ENCODE results near the gene DNTTIP2.
A peak's percentile ranks its signal among the peaks of the same experiment; 100 is the strongest.
"Not testable (repeated sequence)": the region's sequence is repeated elsewhere in the genome, so short reads cannot be mapped to it uniquely, and the experiment has no call there.

Gene DNTTIP2, protein sequence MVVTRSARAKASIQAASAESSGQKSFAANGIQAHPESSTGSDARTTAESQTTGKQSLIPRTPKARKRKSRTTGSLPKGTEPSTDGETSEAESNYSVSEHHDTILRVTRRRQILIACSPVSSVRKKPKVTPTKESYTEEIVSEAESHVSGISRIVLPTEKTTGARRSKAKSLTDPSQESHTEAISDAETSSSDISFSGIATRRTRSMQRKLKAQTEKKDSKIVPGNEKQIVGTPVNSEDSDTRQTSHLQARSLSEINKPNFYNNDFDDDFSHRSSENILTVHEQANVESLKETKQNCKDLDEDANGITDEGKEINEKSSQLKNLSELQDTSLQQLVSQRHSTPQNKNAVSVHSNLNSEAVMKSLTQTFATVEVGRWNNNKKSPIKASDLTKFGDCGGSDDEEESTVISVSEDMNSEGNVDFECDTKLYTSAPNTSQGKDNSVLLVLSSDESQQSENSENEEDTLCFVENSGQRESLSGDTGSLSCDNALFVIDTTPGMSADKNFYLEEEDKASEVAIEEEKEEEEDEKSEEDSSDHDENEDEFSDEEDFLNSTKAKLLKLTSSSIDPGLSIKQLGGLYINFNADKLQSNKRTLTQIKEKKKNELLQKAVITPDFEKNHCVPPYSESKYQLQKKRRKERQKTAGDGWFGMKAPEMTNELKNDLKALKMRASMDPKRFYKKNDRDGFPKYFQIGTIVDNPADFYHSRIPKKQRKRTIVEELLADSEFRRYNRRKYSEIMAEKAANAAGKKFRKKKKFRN

DNA sequence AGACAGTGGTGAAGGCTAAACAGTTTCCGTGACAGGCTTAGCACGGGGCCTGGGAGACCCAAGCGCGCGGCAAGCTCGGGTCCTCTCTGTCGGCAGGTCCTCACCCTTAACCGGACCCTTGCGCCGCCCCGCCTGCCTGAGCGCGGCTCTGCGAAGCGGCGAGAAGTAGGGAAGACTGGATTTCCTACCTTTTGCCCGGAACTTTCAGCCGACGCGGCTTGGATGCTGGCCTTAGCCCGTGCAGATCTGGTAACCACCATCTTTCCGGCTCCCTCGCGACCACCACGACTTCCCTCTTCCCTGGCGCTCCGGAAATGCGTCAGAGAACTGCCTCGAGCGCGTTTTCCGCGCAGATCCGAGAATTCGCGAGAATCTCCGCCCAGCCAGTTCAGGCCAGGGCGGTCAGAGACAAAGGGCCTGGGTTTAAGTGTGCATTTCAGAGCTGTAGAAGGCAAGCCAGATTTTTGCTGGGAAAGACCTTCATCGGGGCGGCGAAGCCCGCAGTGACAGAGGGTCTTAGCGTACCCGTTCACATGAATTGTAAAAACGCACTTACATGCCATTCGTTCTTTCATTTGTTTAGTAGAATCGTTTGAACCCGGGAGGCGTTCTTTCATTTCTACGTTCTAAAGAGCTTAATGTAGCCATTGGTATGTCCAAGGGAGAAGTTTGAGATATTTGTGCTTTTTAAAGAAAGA is at the start of gene DNTTIP2:
DNTTIP2 (minus strand) TSS at position 318 of the 698 bp plus-strand sequence; CDS start at position 260, 58 bp downstream.
- peak; percentile 76 for DNase-seq

DNA sequence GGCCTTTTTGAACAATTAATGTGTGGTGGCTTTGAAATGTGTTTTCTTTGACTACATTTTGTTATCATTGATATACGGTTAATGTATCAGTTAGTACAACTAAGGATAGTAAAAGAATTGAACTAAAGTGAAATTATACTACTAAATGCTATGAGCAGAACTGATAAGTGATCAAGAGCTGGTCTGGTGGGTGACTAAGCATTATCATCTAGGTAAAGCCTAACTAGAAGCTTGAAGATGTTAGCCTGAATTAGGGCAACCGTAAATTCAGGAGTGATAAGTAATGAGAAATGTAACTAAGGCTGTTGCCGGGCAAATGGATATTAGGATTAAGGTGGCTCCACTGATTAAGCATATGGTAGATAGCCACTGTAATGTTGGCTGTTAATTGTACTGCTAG is 46.2 kb upstream of the DNTTIP2 start:
- no peak for DNase-seq

DNA sequence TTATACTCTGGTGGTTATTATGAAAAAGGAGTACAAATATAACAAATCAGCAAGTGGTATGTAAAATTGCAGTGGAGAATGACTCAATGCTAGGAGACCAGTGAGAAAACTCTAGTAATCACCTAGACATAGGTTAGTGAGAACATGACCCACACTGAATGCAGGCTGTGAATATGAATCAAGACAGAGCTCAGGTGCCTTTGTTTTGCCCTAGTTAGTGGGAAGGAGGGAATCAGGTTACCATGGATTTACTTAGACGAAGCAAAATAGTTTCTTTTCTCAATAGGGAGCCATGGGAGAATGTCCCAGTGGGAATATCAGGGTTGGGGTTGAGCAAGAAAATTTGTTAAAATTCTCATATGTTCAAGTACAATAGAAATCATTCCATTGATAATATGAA is 40.8 kb upstream of the DNTTIP2 start:
- no peak for DNase-seq

DNA sequence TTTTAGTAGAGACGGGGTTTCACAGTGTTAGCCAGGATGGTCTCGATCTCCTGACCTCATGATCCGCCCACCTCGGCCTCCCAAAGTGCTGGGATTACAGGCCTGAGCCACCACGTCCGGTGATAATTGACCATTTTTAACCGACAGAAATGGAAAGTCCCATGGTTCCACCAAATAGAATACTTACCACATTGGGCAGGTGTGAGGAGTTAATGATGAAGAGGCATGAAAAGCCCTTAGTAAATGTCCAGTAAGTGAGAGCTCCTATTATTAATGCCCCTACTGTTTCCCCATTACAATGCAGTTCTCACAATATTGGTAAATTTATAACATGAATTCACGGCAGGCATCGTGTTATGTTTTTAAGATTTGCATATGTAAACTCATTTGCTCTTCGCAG is 38.3 kb upstream of the DNTTIP2 start:
- no peak for DNase-seq

DNA sequence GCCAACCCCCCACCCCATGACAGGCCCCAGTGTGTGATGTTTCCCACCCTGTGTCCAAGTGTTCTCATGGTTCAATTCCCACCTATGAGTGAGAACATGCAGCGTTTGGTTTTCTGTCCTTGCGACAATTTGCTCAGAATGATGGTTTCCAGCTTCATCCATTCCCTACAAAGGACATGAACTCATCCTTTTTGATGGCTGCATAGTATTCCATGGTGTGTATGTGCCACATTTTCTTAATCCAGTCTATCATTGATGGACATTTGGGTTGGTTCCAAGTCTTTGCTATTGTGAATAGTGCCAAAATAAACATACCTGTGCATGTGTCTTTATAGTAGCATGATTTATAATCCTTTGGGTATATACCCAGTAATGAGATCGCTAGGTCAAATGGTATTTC is 31.9 kb upstream of the DNTTIP2 start:
- DNase-seq, result not testable (repeated sequence)

DNA sequence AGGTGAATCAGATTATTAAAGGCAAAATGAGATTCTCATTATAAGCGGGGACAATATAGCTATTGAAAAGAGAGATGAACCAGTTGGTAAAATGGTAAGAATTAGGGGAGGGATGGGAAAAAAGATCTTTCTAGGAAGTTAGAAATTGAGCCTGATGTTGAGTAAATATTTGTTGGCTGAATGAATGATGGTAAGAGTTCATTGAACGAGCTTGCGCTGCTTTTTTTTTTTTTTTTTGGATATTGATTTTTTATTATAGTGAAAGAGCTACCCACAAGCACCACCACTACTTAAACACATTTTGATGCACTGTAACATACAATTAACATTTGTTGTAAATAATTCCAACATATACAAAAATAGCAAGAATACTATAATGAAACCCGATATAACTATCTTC is 31.3 kb upstream of the DNTTIP2 start:
- DNase-seq, result no peak

DNA sequence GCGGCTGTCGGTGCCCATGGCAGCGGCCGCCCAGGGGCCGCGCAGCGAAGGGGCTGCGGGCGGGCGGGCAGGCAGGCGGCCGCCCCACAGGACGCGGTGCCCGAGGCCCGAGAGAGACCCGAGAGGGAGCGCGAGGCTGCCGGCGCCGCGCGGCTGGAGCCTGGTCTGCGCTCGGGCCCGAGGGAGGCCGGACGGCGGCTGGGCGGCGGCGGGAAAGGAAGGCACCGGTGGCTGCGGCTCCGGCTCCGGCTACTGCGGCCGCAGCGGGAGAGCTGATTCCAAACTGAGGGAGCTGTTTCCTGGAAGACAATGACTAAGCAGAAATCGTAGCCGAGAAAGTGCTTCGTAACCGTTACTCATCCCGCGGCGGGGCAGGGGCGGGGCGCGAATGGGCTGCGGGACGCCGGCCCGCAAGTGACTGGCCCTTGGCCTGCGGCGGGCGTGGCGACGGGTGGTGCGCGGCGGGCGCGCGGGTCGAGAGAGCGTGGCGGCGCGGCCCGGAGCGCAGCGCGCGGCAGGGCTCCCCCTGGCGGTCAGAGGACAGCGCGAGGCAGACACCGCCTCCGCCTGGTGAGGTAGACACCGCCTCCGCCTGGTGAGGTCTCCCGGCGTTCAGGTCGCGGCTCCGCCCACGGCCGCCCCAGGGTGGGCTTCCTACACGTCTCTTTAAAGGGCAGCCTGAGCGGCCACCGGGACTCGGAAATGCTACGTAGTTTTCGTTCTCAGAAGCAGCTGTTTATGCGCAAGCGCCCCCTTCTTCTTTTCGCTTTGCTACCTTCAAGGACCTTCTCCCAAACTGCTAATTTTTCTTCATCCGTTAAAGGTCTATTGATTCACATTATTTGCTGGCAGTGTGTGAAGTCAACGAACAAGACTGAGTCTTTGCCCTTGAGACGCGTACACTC is 30.4 kb upstream of the DNTTIP2 start, which contains the start of gene GCLM:
GCLM (minus strand) TSS at position 285 of the 905 bp plus-strand sequence; CDS start at position 18, 267 bp downstream.
- peak; percentile 90 for DNase-seq

DNA sequence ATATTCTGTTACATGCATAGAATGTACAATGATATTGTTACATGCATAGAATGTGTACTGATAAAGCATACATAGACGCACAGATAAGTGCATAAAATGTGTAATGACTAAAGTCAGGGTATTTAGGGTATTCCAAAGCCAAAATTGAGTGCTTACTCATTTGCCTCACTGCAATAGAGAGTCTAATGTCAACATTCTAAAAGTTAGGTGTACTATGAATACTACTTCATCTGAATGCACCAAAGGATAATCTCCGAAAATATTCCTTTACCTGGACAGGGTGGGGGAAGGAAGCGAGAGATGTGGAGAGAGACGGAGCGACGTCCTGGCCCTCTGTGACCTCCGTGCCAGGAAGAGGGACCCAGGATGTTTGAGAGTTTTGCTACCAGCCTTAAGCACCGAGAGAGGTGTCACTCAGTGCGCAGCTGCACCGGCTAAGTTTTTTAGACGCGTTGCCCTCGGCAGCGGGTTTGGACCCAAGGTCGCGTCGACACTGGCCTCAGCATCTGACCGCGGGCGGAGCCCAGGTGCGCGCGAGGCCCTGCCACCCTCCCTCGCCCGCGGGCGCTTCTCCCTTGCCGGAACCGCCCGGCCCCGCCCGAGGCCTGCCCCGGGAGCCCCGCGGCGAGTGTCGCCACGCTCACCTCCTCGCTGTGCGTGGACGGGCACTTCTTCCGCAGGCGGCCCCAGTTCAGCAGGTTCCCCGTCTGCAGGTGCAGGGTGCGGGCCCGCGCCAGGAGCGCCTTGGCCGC is 29.6 kb upstream of the DNTTIP2 start:
- DNase-seq, result no peak

DNA sequence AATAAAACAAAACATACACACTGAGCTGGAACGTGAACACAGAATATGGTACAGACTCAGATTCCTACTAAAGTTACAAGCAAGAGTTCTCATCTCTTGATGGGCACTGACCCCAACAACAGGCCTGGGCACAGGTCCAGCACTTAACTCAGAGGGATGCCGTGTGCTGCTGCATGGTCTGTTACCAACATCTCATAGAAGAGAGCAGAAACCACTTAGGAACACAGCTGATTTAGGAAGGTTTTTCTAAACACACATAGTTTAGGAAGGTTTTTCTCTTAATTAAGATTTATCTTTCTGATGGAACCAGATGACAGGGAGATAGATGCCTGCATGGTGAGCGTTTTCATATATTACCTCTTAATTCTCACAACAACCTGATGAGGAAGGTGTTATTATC is 28.7 kb upstream of the DNTTIP2 start:
- no peak for DNase-seq

DNA sequence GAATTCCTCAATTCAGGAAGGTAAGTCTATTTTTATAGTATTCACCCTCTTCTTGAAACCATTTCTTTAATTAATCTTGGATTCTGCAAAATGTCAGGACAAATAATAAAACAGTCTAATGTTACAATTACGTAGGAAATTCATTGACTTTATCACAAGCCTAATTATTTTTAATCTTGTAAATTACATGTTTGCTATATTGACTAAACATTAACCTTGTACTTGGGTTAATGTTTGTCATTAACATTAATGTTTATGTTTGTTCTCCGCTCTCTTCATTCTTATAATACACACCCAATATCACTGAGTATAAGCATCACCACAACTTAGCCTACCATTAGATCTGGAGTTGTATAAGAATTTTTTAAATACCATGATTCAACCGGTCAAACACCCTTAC is 27.5 kb upstream of the DNTTIP2 start:
- no peak for DNase-seq

DNA sequence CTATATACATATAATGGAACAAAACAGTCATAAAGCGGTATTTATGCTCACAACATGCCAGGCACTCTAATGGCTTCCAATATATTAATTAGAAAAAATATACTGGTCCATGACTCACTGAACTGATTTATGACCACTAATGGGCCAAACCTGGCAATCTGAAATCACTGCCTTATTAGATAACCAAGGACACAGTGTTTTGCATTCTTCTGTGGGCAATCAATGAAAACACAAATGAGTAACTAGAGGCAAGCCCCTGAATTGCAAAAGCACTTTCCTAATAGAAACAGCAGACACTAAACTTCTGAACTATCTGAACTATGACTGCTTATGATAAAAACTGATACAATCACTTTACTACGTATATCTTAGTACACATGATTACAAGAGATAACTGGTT is 26.7 kb upstream of the DNTTIP2 start:
- DNase-seq, result no peak

DNA sequence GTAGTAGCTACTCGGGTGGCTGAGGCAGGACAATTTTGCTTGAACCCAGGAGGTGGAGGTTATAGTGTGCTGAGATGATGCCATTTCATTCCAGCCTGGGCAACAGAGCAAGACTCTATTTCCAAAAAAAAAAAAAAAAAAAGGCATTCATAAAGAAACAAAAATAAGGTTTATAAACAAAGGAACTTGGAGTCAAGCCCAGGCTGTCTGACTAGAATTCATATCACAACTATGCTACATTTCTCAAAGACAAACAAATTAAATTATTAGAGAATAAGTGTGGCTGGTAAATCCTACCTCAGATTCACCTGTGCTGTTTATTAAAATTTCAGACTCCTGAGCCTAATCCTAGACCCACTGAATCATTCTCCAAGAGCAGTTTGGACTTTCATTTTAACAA is 26.0 kb upstream of the DNTTIP2 start:
- no peak for DNase-seq

DNA sequence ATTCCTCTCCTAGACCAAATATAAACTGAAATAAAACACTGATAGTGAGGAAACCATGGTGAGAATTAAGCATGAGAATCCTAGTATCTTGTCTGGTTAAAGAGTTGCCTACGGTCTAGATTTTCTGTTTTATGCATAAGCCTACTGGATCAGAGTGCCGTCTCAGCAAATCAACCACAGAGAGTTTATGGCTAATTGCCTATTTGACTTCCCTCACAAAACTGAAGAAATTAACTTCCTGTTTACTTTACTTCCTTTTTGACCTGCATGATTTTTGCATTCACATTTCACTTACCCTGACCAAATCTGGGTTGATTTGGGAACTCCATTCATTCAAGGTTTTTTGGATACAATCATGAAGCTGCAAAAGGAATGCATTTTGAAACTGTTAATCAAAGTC is 25.2 kb upstream of the DNTTIP2 start:
- DNase-seq, result no peak

DNA sequence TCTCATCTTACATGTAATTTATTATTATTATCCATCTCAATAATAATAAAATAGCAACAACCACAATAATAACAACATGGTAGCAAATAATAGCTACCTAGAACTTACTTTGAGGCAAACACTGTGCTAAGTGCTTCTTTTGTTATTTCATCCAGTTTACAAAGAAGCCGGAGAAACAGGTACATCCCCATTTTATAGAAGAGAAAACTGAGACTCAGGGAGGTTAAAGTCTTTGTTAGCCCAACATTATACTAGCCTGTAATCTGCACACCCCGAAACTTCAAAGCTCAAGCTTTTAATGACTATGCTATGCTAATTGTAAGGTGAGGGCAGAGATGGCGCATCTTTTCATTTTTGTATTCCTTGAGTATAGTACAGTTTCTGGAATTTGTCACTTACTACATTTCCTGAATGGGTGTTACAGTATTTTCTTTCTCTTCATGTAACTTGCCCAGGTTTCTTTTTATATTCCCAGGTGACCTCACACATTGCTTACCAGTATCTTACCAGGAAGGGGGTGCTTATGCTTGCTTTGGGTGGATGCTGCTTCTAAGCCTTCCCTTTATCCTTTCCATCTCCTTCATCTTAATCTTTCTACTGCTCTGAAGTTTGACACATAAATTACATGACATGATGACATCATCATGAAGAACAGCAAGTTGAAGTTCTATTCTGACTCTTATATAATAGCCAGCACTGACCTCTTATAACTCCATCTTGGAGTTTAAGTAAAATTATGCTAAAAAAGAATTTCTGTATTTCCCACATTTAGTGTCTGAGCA is 21.9 kb upstream of the DNTTIP2 start:
- no peak for DNase-seq

DNA sequence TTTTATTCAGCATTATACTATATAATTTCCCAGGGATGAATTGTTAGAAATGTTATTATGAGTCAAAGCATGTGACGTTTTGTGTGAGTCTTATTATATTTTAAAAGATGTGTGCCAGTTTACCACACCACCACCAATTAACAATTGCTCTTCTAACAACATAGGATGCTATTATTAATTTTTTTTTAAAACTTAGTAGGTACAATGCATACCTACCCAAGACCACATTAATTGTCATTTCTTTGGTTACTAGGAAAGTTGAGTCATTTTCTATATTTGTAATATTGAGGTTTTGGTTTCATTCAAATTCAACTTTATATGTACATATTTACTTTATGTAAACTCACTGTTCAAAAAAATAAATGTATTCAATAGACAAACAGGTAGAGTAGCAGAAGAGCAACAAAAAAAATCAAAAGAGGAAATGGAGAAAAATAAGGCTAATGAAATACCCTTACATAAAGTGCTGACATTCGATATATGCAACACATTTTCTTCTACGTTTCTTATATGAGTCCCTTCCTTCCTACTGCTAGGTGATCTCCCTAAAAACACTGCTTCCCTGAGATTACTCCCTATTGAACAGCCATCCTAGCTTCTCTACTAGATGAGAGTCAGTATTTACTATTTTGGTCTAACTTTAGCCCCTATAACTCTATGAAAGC is 20.7 kb upstream of the DNTTIP2 start:
- no peak for DNase-seq

DNA sequence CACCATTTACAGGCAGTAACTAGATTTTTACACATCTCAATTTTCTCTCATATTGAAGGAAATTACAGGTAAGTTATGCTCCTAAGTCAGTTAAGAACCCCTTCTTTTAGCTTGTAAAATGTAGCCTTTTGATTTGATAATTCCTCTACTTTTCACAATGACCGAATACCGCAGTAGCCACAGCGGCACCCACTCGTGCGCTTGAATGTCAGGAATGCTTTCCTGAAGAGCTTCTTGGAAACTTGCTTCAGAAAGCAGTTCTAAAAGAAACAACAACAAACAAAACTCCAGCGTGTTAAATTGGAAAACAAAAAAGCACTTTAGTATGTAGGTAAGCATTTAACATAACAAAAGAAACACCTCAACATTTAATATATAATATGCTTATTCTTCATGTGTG is 9.9 kb upstream of the DNTTIP2 start:
- no peak for DNase-seq

DNA sequence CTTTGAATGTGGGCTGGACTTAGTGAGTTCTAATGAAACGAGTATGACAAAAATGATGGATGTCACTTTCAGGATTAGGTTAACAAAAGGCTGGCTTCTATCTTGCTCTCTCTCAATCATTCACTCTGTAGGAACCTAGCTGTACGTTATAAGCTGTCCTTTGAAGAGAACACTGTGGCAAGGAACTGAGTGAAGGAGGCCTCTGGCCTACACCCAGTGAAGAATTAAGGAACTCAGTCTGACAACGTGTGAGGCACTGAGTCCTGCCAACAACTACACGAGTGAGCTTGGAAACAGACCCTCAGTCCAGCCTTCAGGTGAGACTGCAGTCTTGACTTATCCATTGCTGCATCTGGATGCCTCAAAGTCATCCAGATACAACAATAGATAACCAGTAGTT is 3.3 kb upstream of the DNTTIP2 start:
- no peak for DNase-seq

DNA sequence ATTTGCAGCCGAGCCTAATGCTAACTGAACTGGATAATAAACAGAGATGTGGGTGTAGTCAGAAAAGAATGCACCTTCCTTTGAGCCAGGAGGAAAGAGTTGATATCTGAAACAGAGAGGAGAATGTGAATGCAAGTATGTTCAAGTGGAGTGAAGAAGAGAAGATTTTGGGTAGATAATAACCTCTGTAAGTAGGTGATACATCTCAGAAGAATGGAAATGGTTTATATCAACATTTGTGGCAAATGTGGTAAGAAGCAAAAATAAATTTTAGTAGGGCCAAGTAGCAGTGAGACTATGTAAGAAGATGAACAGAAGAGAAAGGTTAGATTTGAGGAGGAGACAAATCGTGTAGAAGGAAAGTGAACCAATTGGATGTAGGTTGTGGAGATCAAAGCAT is 1.7 kb upstream of the DNTTIP2 start:
- DNase-seq, result no peak

DNA sequence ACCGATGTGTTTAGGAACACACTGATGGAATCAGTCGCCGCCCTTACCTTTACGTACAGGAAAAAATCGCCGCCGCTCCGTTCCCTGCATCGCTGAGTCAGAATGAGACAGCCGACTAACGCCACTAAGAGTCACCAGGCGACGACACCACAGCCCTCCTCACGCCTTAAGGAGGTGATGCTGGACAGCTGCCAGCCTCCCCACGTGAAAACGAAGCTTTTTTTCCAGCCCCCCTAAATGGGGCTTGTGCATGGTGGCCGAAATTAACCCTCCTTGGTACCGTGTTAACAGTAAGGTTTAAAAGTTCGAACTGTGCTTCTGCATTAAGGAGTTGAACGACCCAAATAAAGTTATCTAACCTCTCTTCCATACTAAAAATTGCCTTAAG is 511 bp downstream of the DNTTIP2 start:
- DNase-seq, result no peak

DNA sequence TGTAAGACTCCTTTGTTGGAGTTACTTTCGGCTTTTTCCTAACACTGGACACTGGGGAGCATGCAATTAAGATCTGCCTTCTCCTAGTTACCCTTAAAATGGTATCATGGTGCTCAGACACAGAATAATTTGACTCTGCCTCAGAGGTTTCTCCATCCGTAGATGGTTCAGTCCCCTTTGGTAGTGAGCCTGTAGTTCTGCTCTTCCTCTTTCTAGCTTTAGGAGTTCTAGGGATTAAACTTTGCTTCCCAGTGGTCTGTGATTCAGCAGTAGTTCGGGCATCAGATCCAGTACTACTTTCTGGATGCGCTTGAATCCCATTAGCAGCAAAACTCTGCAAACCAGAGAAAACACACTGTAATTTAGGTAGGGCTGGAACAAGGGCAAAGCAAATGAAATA is 1.5 kb downstream of the DNTTIP2 start:
- DNase-seq, result no peak

Measured in GDM1 (cell line).